Loucy (cell line): ENCODE measurements around the gene CATSPERD.

Experiments
- H2AFZ ChIP-seq: fragments of 200-600 bp; sonication (generic); 2 replicates; pipeline ENCODE4 v1.6.0; 2016; ENCODE audit warnings: antibody characterized with exemption, mild to moderate bottlenecking, low read length, moderate library complexity
- H3F3A ChIP-seq: fragments of 200-600 bp; 2 replicates; pipeline ENCODE4 v1.6.0; 2016; ENCODE audit warnings: antibody characterized with exemption, low read depth, mild to moderate bottlenecking
- H3K27me3 ChIP-seq: fragments of 200-600 bp; sonication (generic); 2 replicates; pipeline ENCODE4 v1.6.1; 2014; ENCODE audit warnings: low read length, mild to moderate bottlenecking; ENCODE audit not compliant: insufficient read depth, poor library complexity, severe bottlenecking
- H3K36me3 ChIP-seq: fragments of 200-600 bp; sonication (generic); 2 replicates; pipeline ENCODE4 v1.6.1; 2016; ENCODE audit warnings: low read length; ENCODE audit not compliant: insufficient read depth
- H3K4me1 ChIP-seq: fragments of 200-600 bp; sonication (generic); 2 replicates; pipeline ENCODE4 v1.5.1; 2014; ENCODE audit warnings: low read length, mild to moderate bottlenecking; ENCODE audit not compliant: insufficient read depth, poor library complexity, severe bottlenecking
- H3K4me2 ChIP-seq: fragments of 200-600 bp; sonication (generic); 2 replicates; pipeline ENCODE4 v1.6.0; 2014; ENCODE audit warnings: antibody characterized with exemption, low read length, low read depth, mild to moderate bottlenecking; ENCODE audit not compliant: poor library complexity, severe bottlenecking
- H3K4me3 ChIP-seq: fragments of 200-600 bp; sonication (generic); 2 replicates; pipeline ENCODE4 v1.5.1; 2014; ENCODE audit warnings: low read length, mild to moderate bottlenecking, mixed read lengths; ENCODE audit not compliant: poor library complexity, severe bottlenecking
- H3K79me2 ChIP-seq: fragments of 200-600 bp; sonication (generic); 2 replicates; pipeline ENCODE4 v1.6.1; 2014; ENCODE audit warnings: low read length; ENCODE audit not compliant: insufficient read depth
- H3K9ac ChIP-seq: fragments of 200-600 bp; sonication (generic); 2 replicates; pipeline ENCODE4 v1.6.0; 2014; ENCODE audit warnings: mild to moderate bottlenecking, low read depth, low read length, moderate library complexity; ENCODE audit not compliant: poor library complexity, severe bottlenecking
- H3K9me2 ChIP-seq: fragments of 200-600 bp; sonication (generic); replicated peaks from 2 replicates; pipeline ENCODE4 v1.6.1; 2016; ENCODE audit warnings: low read depth, low read length, mixed read lengths
- H3K9me3 ChIP-seq: fragments of 200-600 bp; sonication (generic); 2 replicates; pipeline ENCODE4 v1.6.1; 2014; ENCODE audit warnings: mild to moderate bottlenecking, antibody characterized with exemption, low read length, low read depth; ENCODE audit not compliant: insufficient read depth
- H4K20me1 ChIP-seq: fragments of 200-600 bp; sonication (generic); 2 replicates; pipeline ENCODE4 v1.6.0; 2014; ENCODE audit warnings: antibody characterized with exemption, low read length, mild to moderate bottlenecking; ENCODE audit not compliant: insufficient read depth, poor library complexity, severe bottlenecking
- EZH2phosphoT487 ChIP-seq: fragments of 200-600 bp; IDR thresholded peaks from 2 replicates; pipeline ENCODE4 v1.6.1; 2018; ENCODE audit warnings: antibody characterized with exemption, mild to moderate bottlenecking, moderate library complexity, borderline replicate concordance
- TF ChIP-seq, protein P1 (sequence below): fragments of 200-600 bp; sonication (generic); conservative IDR thresholded peaks from 2 replicates; pipeline ENCODE4 v1.5.1; 2014; ENCODE audit warnings: mild to moderate bottlenecking, antibody characterized with exemption, low read length

CATSPERD gene

DNA sequence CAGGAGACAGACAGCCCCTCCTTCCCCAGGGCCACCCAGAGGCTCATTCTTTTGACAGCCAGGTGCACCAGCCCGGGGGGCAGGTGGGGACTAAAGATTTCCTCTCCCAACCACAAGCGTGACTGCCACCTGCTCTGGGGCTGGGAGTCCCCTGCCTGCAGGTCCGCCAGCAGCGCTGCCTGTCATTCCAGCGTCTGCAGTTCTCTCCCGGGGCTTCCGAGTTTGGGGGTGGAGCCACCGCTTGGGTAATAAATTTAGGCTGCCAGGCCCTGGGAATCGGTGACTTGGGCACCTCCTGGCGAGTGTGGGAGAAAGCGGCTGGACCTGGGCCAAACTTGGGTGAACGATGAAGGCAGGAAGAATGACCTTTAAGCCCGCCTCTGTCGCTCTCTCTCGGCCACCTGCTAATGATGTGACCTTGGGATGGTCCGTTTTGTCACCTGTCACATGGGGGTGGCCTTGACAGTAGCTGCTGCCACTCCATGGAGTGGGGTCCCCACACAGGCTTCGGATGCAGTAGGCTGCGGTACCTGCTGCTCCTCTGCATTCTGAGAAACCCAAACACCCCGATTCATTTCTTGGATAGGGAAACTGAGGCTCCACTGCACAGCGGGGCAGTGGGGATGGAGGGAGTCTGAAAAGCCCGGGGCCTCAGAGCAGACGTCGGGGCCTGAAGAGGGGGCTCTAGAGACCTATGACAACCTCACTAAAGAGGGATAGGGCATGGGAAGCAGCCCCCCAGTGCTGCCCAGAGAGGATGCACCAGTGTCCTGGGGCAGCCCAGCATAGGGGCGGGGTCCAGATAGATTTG lies 106.3 kb downstream of the CATSPERD start:
- Histone ChIP-seq H3K36me3 (no peaks in the 10 kb centered on the region), H4K20me1 (no peaks in the 10 kb centered on the region), H3K4me2 (peak overlapping the region; percentile 64), H3K4me1 (peaks cover 10% of the 10 kb centered on the region), H3K9me2 (no peaks in the 10 kb centered on the region), H3K9me3 (no peaks in the 10 kb centered on the region), H3K4me3 (peak overlapping the region; percentile 58), H3F3A (no peaks in the 10 kb centered on the region), H3K79me2 (no peaks in the 10 kb centered on the region), H3K27me3 (no peaks in the 10 kb centered on the region), H3K9ac (no peak overlapping the region), H2AFZ (peak overlapping the region; percentile 74)
- TF ChIP-seq EZH2phosphoT487 = no peak
- TF ChIP-seq, protein P1, sequence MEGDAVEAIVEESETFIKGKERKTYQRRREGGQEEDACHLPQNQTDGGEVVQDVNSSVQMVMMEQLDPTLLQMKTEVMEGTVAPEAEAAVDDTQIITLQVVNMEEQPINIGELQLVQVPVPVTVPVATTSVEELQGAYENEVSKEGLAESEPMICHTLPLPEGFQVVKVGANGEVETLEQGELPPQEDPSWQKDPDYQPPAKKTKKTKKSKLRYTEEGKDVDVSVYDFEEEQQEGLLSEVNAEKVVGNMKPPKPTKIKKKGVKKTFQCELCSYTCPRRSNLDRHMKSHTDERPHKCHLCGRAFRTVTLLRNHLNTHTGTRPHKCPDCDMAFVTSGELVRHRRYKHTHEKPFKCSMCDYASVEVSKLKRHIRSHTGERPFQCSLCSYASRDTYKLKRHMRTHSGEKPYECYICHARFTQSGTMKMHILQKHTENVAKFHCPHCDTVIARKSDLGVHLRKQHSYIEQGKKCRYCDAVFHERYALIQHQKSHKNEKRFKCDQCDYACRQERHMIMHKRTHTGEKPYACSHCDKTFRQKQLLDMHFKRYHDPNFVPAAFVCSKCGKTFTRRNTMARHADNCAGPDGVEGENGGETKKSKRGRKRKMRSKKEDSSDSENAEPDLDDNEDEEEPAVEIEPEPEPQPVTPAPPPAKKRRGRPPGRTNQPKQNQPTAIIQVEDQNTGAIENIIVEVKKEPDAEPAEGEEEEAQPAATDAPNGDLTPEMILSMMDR = 0 out of 2 replicates have a peak, but pooled peaks have one; percentile 30

DNA sequence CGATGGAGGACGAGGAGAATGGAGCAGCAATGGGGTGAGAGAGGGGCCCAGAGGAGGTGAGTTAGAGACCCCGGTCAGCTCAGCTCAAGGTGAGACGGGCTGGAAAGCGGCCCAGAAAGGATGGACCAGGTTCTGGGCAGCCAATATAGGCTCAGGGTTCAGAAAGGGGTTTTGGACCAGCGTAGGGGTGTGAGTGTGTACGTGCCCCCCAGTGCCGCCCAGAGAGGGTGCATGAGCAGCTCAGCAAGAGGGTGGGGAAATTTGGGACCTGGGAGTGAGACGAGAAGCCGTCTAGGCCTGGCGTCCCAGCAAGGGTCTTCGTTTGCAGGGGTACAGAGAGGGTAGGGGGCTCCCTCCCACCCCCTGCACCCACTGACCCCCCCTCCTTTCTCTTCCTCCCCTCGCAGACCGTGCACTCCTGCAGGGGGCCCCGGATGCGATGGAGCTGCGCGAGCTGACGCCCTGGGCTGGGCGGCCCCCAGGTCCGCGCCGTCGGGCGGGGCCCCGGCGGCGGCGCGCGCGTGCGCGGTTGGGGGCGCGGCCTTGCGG lies 107.0 kb downstream of the CATSPERD start:
- Histone ChIP-seq H4K20me1 (no peaks in the 10 kb centered on the region), H2AFZ (no peak overlapping the region), H3K9me3 (no peaks in the 10 kb centered on the region), H3K79me2 (no peaks in the 10 kb centered on the region), H3K4me2 (peak overlapping the region; percentile 64), H3K27me3 (no peaks in the 10 kb centered on the region), H3K9ac (no peak overlapping the region), H3K9me2 (no peaks in the 10 kb centered on the region), H3K4me3 (no peak overlapping the region), H3K36me3 (no peaks in the 10 kb centered on the region), H3F3A (no peaks in the 10 kb centered on the region), H3K4me1 (peaks cover 10% of the 10 kb centered on the region)
- TF ChIP-seq, protein P1 = no peak
- no peak for TF ChIP-seq EZH2phosphoT487

DNA sequence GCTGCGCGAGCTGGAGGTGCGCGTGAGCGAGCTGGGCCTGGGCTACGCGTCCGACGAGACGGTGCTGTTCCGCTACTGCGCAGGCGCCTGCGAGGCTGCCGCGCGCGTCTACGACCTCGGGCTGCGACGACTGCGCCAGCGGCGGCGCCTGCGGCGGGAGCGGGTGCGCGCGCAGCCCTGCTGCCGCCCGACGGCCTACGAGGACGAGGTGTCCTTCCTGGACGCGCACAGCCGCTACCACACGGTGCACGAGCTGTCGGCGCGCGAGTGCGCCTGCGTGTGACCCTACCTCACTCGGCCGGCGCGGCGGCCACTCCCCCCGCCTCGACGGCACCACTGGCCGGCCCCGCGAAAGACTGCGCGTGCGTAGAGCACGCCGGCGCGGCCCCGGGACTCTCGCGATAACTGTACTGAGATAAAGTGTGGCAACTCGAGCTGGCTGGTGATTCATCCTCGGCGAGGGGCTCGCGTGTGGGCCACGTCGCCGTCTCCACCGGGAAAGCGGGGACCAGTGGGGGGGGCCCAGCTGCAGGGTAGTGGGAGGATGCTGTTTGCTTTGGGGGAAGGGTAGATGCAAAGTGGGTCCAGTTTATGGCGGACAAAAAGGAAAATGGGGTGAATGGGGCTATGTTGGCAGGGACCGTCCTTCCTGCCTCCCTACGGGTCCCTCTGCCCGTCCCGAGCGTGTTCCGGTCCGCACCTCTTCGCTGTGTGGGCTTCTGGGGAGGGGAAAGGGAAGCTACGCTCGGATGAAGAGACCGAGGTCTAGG lies 107.6 kb downstream of the CATSPERD start:
- Histone ChIP-seq H3K4me1 (peaks cover 10% of the 10 kb centered on the region), H4K20me1 (no peaks in the 10 kb centered on the region), H3K9me3 (no peaks in the 10 kb centered on the region), H3K4me2 (no peak overlapping the region), H3F3A (no peaks in the 10 kb centered on the region), H3K4me3 (no peak overlapping the region), H2AFZ (no peak overlapping the region), H3K36me3 (no peaks in the 10 kb centered on the region), H3K79me2 (no peaks in the 10 kb centered on the region), H3K9ac (no peak overlapping the region), H3K9me2 (no peaks in the 10 kb centered on the region), H3K27me3 (no peaks in the 10 kb centered on the region)
- TF ChIP-seq EZH2phosphoT487 = no peak
- TF ChIP-seq, protein P1 = no peak
